Activated naive CD4-positive, alpha-beta T cell treated with anti-CD3 and anti-CD28 coated beads for 36 hours (primary cell): ENCODE measurements around the gene PRDM13. TPM values are rescaled to one million over a fixed set of nuclear protein-coding genes. Genes with fewer than 3 reads are reported as not detected.
A peak's percentile ranks its signal among the peaks of the same experiment; 100 is the strongest.
"Not testable (repeated sequence)": the region's sequence is repeated elsewhere in the genome, so short reads cannot be mapped to it uniquely, and the experiment has no call there.

ENCODE experiments used
- CTCF ChIA-PET: fragments of 350-600 bp; sonication (Branson Sonifier 250); formaldehyde crosslinking; loops from one replicate; lab custom pipeline; 2021; ENCODE audit warnings: antibody characterized with exemption; lab: Charles Lee
- DNase-seq: peaks from one replicate; pipeline ENCODE4 v3.0.0-alpha.2; 2020
- H3K27ac Mint-ChIP-seq: one replicate; pipeline ENCODE4 v1.8.0; 2021; ENCODE audit warnings: mild to moderate bottlenecking, mixed read lengths
- H3K27me3 Mint-ChIP-seq: one replicate; pipeline ENCODE4 v1.8.0; 2021; ENCODE audit warnings: low read depth, mixed read lengths
- H3K36me3 Mint-ChIP-seq: one replicate; pipeline ENCODE4 v1.8.0; 2021; ENCODE audit warnings: low read depth, mixed read lengths
- H3K4me1 Mint-ChIP-seq: one replicate; pipeline ENCODE4 v1.8.0; 2021; ENCODE audit warnings: low read depth, mixed read lengths
- H3K4me3 Mint-ChIP-seq: one replicate; pipeline ENCODE4 v1.8.0; 2021; ENCODE audit warnings: mild to moderate bottlenecking, moderate library complexity, mixed read lengths
- H3K9me3 Mint-ChIP-seq: one replicate; pipeline ENCODE4 v1.8.0; 2021; ENCODE audit warnings: mixed read lengths
- intact Hi-C: fragments of 100-400 bp; cut with micrococcal nuclease; formaldehyde crosslinking; loops from one replicate; pipeline ENCODE4 v1.15.1; 2023
- total RNA-seq, 2 experiments: library from RNA; stranded (reverse); gene quantifications; one replicate each; pipeline ENCODE4 v1.2.3, GENCODE V29; 2021

PRDM13 gene
- total RNA-seq, 2 experiments from 2014 or later: not detected

DNA sequence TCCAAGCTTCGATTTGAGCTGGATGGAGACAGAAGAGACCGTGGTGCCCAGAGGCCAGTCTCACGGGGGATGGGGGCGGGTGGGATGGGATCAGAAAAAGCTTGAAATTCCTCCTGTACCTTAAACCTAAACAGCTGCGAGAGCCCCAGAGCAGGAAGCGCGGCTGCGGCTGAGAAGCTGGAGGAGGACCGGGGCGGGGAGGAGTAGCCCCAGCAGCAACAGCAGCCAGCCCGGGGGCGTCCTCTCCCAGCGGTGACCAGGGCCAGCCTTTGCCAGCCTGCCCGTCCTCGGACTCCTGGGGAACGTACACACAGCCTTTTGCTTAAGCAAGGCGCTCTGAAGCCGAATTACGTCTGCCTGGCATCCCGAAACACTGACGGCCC lies 17.4 kb upstream of the PRDM13 start:
- Mint-ChIP-seq H3K9me3 (no peaks in the 10 kb centered on the region), H3K4me3 (peak overlapping the region; percentile 76), H3K4me1 (peaks cover 18% of the 10 kb centered on the region), H3K36me3 (no peaks in the 10 kb centered on the region), H3K27ac (no peak overlapping the region), H3K27me3 (peaks cover 67% of the 10 kb centered on the region)
- no peak for DNase-seq
- CTCF ChIA-PET: interaction anchor here (0.6 to 2.5 kb wide), 12 partner anchors 15 to 691 kb away, joined by 3 to 43 read pairs (median 6); no protein-coding TSS in a partner anchor
- intact Hi-C loops: loop anchor here (1.0 to 5.0 kb wide), 3 partner anchors 22 to 508 kb away; no protein-coding TSS in a partner anchor

DNA sequence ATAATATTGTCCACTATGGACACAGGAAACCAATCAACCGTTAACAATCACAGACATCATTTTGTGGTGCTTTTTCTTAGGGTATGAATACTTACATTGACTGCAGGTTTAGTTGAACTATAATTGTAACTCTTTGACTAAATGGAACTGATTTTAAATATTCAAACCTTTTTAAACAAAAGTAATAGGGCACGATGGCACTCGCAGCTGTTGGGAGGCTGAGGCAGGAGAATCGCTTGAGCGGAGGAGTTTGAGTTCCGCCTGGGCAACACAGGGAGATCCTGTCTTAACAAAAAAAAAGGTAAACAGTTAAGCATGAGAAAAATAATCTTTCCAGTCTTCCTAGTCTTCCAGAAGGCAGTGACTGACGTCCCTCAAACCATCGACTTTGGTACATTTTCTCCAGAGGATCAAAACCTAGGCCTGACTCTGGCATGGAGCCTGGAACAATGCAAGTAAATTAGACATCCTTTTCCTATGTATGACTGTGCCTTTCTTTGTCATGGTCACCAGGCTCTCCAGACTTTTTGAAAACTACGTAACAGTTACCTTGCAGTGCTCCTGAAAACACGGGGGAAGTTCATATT lies 16.6 kb upstream of the PRDM13 start:
- H3K36me3 Mint-ChIP-seq: no peaks in the 10 kb centered on the region
- H3K4me3 Mint-ChIP-seq: peak overlapping the region; percentile 29
- H3K4me1 Mint-ChIP-seq: peaks cover 18% of the 10 kb centered on the region
- no peaks in the 10 kb centered on the region for H3K9me3 Mint-ChIP-seq
- no peak overlapping the region for H3K27ac Mint-ChIP-seq
- H3K27me3 Mint-ChIP-seq: peaks cover 67% of the 10 kb centered on the region
- intact Hi-C loops: loop anchor here (1.0 to 5.0 kb wide), 3 partner anchors 21 to 507 kb away; no protein-coding TSS in a partner anchor
- CTCF ChIA-PET: interaction anchor here (0.9 to 2.5 kb wide), 7 partner anchors 21 to 317 kb away, joined by 3 to 43 read pairs (median 5); no protein-coding TSS in a partner anchor
- DNase-seq: no peak

DNA sequence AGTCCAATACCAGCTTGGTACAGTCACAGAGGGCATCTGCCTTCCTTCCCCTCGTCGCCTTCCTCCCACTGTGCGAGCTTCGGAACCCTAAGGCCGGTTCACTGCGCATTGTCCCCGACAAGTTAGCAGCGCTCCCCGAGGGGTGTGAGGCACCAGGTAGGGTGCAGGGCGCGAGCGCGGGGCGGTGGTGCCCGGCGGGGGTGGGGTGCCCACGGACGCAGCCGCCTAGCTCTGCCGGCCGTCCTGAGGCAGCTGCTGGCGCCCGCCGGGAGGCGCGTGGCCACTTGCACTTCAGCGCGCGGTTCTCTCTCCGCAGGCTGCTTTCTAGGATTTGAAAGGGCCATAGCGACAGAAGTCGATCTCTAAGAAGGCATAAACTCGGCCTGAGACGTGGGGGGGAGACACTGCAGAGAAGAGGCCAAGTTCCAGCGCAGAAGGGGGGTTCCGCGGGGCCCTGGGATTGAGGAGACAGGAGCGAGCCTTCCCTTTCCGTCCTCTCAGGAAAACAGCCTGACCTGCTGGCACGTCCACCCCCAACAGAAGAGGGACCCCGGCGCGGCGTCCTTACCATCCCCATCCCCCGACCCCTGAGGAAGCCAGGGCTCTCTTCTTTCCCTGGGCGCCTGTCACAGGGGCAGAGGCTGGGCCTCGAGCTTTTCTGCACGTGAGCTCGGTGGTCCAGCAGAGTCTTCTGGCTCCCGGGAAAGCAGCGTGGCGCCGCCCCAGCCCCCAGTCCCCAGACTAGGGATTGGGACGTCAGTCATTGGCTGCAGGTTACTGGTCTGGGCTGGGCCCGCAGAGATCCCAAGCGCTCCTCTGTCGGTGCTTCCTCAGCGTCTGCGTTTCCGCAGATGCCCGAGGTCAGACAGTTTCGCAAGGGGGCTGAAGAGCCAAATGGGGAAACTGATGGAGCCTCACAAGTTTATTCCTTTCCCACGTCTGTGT lies 15.6 kb upstream of the PRDM13 start:
- intact Hi-C loops: loop anchor here (1.0 kb wide), 1 partner anchor 11 kb away; no protein-coding TSS in a partner anchor

DNA sequence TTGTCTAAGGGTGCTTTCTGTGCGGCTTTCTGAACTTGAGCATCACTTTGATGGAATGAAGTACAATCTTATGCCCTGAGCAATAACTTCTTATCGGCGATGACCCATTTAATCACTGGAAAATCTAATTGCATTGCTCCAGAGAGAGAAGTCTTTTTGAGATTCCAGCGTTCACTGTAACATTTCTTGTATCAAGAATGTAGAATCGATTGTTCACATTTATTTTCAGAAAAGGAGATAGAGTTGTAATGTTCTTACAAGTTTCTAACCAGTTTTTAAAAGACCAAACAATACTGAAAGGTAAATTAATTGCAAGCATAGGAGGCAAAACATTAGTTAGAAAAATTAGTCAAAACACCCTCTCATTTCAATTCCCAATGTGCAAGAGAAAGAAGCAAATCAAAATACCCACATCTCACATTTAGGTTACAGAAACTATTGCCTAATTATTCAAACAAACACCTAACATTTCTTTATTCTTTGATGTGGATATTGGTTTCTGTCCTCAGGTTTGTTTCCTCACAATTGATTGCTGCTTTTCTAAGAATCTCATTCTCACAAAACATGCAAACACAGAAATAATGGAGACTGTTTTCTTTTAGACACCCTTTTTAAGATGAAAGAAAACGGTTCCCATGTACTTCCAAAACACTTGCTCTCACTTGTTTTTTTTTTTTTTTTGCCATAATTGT lies 14.8 kb upstream of the PRDM13 start:
- no peak overlapping the region for H3K27ac Mint-ChIP-seq
- DNase-seq: no peak
- peaks cover 18% of the 10 kb centered on the region for H3K4me1 Mint-ChIP-seq
- H3K36me3 Mint-ChIP-seq: no peaks in the 10 kb centered on the region
- CTCF ChIA-PET: interaction anchor here (0.8 kb wide), 1 partner anchor 10 kb away, joined by 3 read pairs; no protein-coding TSS in a partner anchor
- H3K9me3 Mint-ChIP-seq: no peaks in the 10 kb centered on the region
- intact Hi-C loops: loop anchor here (1.0 kb wide), 1 partner anchor 10 kb away; no protein-coding TSS in a partner anchor
- no peak overlapping the region for H3K4me3 Mint-ChIP-seq
- peaks cover 71% of the 10 kb centered on the region for H3K27me3 Mint-ChIP-seq

More for the DNA sequence above, 15.6 kb upstream of the PRDM13 start:
- no peak overlapping the region for H3K4me3 Mint-ChIP-seq
- H3K9me3 Mint-ChIP-seq: no peaks in the 10 kb centered on the region
- no peak overlapping the region for H3K27ac Mint-ChIP-seq
- CTCF ChIA-PET: interaction anchor here (1.2 to 1.6 kb wide), 2 partner anchors 23 to 155 kb away, joined by 3 to 4 read pairs; no protein-coding TSS in a partner anchor
- H3K4me1 Mint-ChIP-seq: peaks cover 18% of the 10 kb centered on the region
- no peak for DNase-seq
- H3K27me3 Mint-ChIP-seq: peaks cover 68% of the 10 kb centered on the region
- no peaks in the 10 kb centered on the region for H3K36me3 Mint-ChIP-seq

DNA sequence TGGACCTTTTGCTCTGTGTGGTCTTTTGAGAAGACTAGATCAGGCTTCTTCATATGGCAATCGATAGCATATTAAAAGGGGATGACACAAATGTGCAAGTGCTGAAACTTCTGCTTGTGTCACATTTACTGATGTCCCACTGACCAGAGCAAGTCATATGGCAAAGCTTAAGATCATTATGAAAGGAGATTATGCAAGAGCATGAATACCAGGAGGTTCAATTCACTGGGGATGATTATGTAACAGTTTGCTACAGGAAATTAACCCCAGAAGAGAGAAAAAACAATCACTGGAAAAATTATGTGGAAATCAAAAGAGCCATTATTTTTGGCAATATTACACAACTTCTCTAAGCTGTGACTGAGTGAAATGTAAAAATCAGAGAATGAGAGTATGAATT lies 13.7 kb upstream of the PRDM13 start:
- DNase-seq: no peak
- intact Hi-C loops: no loop called here
- no peaks in the 10 kb centered on the region for H3K9me3 Mint-ChIP-seq
- H3K4me3 Mint-ChIP-seq: no peak overlapping the region
- peaks cover 70% of the 10 kb centered on the region for H3K27me3 Mint-ChIP-seq
- H3K4me1 Mint-ChIP-seq: peaks cover 18% of the 10 kb centered on the region
- H3K36me3 Mint-ChIP-seq: no peaks in the 10 kb centered on the region
- H3K27ac Mint-ChIP-seq: no peak overlapping the region
- CTCF ChIA-PET: interaction anchor here (0.8 kb wide), 1 partner anchor 9 kb away, joined by 3 read pairs; no protein-coding TSS in a partner anchor

DNA sequence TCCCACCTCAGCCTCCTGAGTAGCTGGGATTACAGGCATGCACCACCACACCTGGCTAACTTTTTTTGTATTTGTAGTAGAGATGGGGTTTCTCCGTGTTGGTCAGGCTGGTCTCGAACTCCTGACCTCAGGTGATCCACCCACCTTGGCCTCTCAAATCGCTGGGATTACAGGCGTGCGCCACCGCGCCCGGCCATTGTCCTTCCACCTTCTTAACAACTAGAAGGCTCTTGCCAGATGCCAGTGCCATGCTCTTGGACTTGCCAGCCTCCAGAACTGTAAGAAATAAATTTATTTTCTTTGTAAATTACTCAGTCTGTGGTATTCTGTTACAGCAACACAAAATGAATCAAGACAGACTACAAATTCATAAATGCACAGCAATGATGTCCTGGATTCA lies 11.9 kb upstream of the PRDM13 start:
- H3K9me3 Mint-ChIP-seq, DNase-seq, intact Hi-C loops, H3K4me3 Mint-ChIP-seq, CTCF ChIA-PET, H3K27ac Mint-ChIP-seq, H3K36me3 Mint-ChIP-seq: not testable (repeated sequence)
- Mint-ChIP-seq H3K27me3 (peaks cover 66% of the 10 kb centered on the region), H3K4me1 (peaks cover 14% of the 10 kb centered on the region)

DNA sequence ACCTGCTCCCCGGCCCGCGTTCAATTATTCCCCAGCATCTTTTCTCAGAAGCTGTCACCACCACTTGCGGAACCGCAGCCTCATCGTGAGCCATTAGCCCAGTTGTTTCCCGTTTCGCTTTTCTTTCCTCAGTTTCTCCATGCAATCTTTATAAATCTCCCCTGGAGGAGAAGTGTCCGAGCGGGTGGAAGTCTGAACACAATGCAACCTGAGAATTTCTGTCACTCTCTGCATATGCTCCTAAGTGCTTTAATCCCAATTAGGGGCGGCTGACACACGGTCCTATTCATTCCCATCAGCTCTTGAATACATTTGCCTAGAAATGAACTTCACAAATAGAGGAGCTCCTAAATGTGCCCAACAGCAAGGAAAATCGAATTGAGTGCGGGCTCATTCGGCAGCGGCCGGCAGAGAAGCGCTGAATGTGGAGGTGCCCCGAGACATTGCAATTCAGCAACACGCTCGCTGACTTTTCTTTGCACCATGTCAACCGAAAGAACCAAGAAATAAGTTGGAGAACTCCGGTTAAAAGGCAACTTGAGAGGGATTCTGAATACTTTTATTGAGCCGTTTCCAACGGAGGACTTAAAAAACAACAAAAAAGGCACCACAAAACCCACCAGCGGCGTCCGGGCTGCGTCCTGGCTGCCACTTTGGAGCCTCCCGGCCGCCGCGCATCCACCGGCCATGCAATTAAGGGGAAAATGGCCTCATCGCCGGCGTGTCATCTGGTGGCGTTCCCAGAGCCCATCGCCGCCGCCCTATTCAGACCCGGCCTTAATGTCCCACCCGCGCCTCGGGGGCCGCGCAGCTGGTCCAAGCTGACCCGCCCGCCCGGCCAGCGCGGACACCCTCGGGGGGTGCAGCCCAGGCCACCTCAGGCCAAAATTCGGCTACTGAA lies 3.9 kb upstream of the PRDM13 start:
- H3K27ac Mint-ChIP-seq: no peak overlapping the region
- no peak for DNase-seq
- H3K4me3 Mint-ChIP-seq: peak overlapping the region; percentile 40
- CTCF ChIA-PET: interaction anchor here (1.0 kb wide), 1 partner anchor 17 kb away, joined by 3 read pairs; no protein-coding TSS in a partner anchor
- peaks cover 27% of the 10 kb centered on the region for H3K4me1 Mint-ChIP-seq
- peaks cover 76% of the 10 kb centered on the region for H3K27me3 Mint-ChIP-seq
- intact Hi-C loops: loop anchor here (1.0 kb wide), 1 partner anchor 11 kb away; no protein-coding TSS in a partner anchor
- no peaks in the 10 kb centered on the region for H3K36me3 Mint-ChIP-seq
- H3K9me3 Mint-ChIP-seq: no peaks in the 10 kb centered on the region

DNA sequence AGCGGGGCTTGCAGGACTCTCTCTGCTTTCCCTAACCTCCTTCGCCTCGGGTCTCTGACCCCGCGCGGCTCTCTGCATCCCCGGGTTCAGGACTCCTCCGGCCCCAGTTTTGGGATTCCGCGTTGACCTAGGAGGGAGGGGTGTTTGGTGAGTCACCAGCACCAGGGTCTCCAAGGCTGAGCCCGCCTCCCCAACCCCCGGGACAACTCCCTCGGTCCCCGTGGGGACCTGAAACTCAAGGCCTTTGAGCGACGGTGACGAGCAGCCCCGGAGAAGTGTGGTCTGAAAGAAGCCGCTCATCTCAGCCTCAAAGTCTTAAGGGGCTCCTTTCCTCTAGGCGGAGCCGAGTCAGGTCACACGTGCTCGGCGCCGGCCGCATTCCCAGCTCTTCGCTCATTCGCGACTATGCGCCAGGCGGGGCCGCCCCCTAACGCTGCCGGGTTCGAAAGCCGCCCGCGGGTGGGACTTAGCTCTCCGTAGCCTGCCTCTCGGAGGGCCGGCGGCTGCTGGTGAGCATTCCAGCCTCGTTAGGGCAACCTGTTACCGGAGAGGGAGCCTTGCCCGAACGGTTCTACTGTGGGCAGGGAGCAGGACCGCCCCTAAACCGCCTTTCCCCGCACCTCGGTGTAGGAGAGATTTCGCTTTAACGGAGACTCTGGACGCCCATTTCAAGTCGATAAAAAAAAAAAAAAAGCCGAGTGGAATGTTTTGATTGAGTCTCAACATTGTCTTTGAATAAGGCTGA lies 3.0 kb upstream of the PRDM13 start:
- peaks cover 80% of the 10 kb centered on the region for H3K27me3 Mint-ChIP-seq
- H3K4me3 Mint-ChIP-seq: peak overlapping the region; percentile 26
- DNase-seq: peak; percentile 32
- no peaks in the 10 kb centered on the region for H3K9me3 Mint-ChIP-seq
- H3K4me1 Mint-ChIP-seq: peaks cover 29% of the 10 kb centered on the region
- intact Hi-C loops: no loop called here
- H3K27ac Mint-ChIP-seq: no peak overlapping the region
- H3K36me3 Mint-ChIP-seq: no peaks in the 10 kb centered on the region
- CTCF ChIA-PET: interaction anchor here (0.7 to 2.1 kb wide), 2 partner anchors 15 to 383 kb away, joined by 3 to 6 read pairs; no protein-coding TSS in a partner anchor

DNA sequence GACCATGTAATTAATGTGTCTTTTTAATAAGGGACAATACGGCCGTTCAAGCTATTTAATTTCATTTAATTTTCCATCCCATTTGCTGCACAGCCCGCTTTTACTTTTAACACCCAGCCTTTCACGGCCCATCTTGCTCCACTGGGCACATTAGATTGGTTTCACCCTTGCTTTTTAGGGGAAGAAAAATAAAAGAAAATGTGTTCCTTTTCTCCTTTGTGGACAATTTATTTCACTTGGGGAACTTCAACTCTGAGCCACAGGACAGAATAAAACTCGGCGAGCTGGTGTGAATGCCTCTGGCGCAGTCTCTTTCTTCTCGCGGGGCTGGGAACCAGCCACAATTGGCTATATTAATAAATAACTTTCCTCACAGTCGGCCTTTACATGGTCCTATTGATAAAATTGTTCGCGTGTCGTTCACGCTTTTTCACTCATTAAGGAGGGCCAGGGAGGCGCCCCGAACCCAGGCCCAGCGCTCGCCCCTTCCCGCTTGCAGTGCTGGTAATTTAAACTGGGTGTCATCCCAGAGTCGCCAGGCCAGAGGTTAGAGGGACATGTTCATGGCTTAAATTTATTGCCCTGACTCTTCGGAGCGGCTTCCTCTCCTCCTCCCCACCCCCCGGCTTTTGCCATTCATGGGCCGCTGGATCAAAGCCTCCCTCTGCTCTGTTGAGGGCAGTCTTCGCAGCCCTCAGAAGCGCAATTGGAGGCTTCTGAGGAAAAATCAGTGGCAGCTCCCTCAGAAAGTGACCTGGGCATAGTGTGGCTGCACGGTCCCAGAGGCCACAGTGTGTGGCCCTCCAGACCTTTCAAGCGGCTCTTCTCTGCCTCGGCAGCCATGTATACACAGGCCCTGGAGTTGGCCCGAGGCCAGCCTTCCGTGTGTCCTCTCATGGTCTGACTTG lies 2.2 kb upstream of the PRDM13 start:
- no peak for DNase-seq
- Mint-ChIP-seq H3K36me3 (no peaks in the 10 kb centered on the region), H3K4me3 (peak overlapping the region; percentile 26), H3K4me1 (peaks cover 32% of the 10 kb centered on the region), H3K27ac (no peak overlapping the region), H3K9me3 (no peaks in the 10 kb centered on the region), H3K27me3 (peaks cover 83% of the 10 kb centered on the region)
- CTCF ChIA-PET: interaction anchor here (0.7 to 2.1 kb wide), 2 partner anchors 16 to 382 kb away, joined by 3 to 6 read pairs; no protein-coding TSS in a partner anchor
- intact Hi-C loops: loop anchor here (1.0 kb wide), 1 partner anchor 10 kb away; no protein-coding TSS in a partner anchor
